ENCODE measurements around the gene GPER1. TPM values are rescaled to one million over a fixed set of nuclear protein-coding genes. Genes with fewer than 3 reads are reported as not detected.
A peak's percentile ranks its signal among the peaks of the same experiment; 100 is the strongest.
"Not testable (repeated sequence)": the region's sequence is repeated elsewhere in the genome, so short reads cannot be mapped to it uniquely, and the experiment has no call there.

Gene GPER1
- total and polyA plus RNA-seq, 2 donors = 0.99 to 3.4 TPM

GRCh38 chr7:1065263-1065584, 22.7 kb upstream of the GPER1 start:
- Histone ChIP-seq H3K27ac (ENCODE audit: low read depth in 1 of 2, low read length in 1 of 2) (no peak overlapping the region), H3K9me3 (ENCODE audit: control insufficient read depth in 2 of 2, insufficient read depth in 1 of 2, low read length in 1 of 2) (no peaks in the 10 kb centered on the region), H3K36me3 (ENCODE audit: control insufficient read depth in 2 of 2, insufficient read depth in 2 of 2, low read length in 1 of 2) (no peaks in the 10 kb centered on the region), H3K4me1 (ENCODE audit: control insufficient read depth in 2 of 2, insufficient read depth in 2 of 2, low read length in 2 of 2) (peaks cover 0 to 33% of the 10 kb centered on the region in 2 donors), H3K27me3 (ENCODE audit: control insufficient read depth in 2 of 2, insufficient read depth in 1 of 2, low read length in 1 of 2) (peaks cover 2 to 44% of the 10 kb centered on the region in 2 donors), H3K4me3 (ENCODE audit: low read length in 2 of 2) (no peak overlapping the region)
- DNase-seq (ENCODE audit: low read depth in 6 of 9, low spot score in 9 of 9) = no peak
- WGBS = 86% methylated on average over 12 of the region's 12 CpGs

DNA sequence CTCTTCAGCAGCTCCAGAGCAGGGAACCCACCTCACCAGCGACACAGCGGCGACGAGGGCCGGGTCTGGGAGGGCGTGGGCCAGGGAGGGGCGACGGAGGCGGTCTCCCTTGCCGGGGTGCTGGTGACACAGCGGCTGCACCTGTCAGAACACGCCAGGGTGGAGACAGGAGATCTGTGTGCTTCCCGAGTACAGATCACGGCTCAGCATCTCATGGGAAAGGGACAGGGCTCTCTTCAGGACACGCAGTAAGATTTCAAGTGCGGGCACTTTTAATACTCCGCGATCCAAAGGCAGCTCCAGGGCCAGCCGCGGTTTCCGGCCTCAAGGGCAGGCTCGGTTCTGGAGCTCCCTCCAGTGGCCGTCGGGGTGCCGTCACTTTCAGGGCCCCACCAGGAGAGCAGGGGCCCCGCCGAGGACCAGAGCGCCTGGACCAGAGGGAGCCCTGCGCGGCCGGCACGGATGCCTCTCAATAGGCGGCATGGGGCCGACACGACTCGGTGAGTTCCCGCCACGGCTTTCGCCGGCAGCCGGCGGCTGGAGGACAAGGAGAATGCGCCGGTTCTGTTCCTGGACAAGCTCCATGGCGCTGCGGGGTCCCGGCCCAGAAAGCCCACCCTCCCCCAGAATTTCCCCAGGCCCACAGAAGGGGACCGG, 22.2 kb upstream of the GPER1 start:
- DNase-seq (ENCODE audit: low read depth in 6 of 9, low spot score in 9 of 9) = peak in 6 of 9 donors; percentile 42 to 83 (median 69)
- no peak overlapping the region for H3K4me3 ChIP-seq (ENCODE audit: low read length in 2 of 2)
- H3K27ac ChIP-seq (ENCODE audit: low read depth in 1 of 2, low read length in 1 of 2) = peak overlapping the region in 1 of 2 donors; percentile 5
- WGBS = 20% methylated on average over 48 of the region's 48 CpGs
- H3K27me3 ChIP-seq (ENCODE audit: control insufficient read depth in 2 of 2, insufficient read depth in 1 of 2, low read length in 1 of 2) = peaks cover 2 to 39% of the 10 kb centered on the region in 2 donors
- peaks cover 0 to 3% of the 10 kb centered on the region in 2 donors for H3K9me3 ChIP-seq (ENCODE audit: control insufficient read depth in 2 of 2, insufficient read depth in 1 of 2, low read length in 1 of 2)
- peaks cover 0 to 29% of the 10 kb centered on the region in 2 donors for H3K4me1 ChIP-seq (ENCODE audit: control insufficient read depth in 2 of 2, insufficient read depth in 2 of 2, low read length in 2 of 2)
- H3K36me3 ChIP-seq (ENCODE audit: control insufficient read depth in 2 of 2, insufficient read depth in 2 of 2, low read length in 1 of 2) = no peaks in the 10 kb centered on the region

- H3K27ac ChIP-seq (ENCODE audit: low read depth in 1 of 2, low read length in 1 of 2) = no peak overlapping the region
- no peak for DNase-seq (ENCODE audit: low read depth in 6 of 9, low spot score in 9 of 9)
- H3K4me1 ChIP-seq (ENCODE audit: control insufficient read depth in 2 of 2, insufficient read depth in 2 of 2, low read length in 2 of 2) = peaks cover 0 to 24% of the 10 kb centered on the region in 2 donors
- H3K4me3 ChIP-seq (ENCODE audit: low read length in 2 of 2) = no peak overlapping the region
- peaks cover 2 to 34% of the 10 kb centered on the region in 2 donors for H3K27me3 ChIP-seq (ENCODE audit: control insufficient read depth in 2 of 2, insufficient read depth in 1 of 2, low read length in 1 of 2)
- 84% methylated on average over 21 of the region's 21 CpGs for WGBS
- H3K9me3 ChIP-seq (ENCODE audit: control insufficient read depth in 2 of 2, insufficient read depth in 1 of 2, low read length in 1 of 2) = peaks cover 0 to 7% of the 10 kb centered on the region in 2 donors
- H3K36me3 ChIP-seq (ENCODE audit: control insufficient read depth in 2 of 2, insufficient read depth in 2 of 2, low read length in 1 of 2) = no peaks in the 10 kb centered on the region
Observed at GRCh38 chr7:1066242-1066588, 21.7 kb upstream of the GPER1 start.

DNA sequence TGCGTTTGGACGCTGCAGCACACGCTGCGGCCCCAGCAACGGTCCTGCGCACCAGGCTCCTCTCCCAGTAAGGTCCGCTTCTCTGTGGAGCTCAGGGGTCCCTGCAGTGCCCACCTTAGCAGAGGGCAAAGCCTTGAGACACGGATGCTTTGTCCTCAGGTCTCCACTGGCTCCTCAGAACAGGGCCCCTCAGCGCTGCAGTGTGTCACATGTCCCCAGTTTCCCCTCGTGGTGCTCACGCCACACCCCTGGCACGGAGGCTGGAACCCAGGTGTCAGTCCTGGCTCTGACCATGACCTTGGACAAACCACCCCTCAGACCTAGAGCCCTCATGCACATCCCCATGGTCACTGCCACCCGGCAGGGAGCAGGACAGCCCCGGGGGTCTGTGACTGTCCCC, 19.9 kb upstream of the GPER1 start:
- 95% methylated on average over 14 of the region's 14 CpGs for WGBS
- Histone ChIP-seq H3K36me3 (ENCODE audit: control insufficient read depth in 2 of 2, insufficient read depth in 2 of 2, low read length in 1 of 2) (no peaks in the 10 kb centered on the region), H3K9me3 (ENCODE audit: control insufficient read depth in 2 of 2, insufficient read depth in 1 of 2, low read length in 1 of 2) (peaks cover 0 to 7% of the 10 kb centered on the region in 2 donors), H3K27ac (ENCODE audit: low read depth in 1 of 2, low read length in 1 of 2) (no peak overlapping the region), H3K4me3 (ENCODE audit: low read length in 2 of 2) (no peak overlapping the region), H3K27me3 (ENCODE audit: control insufficient read depth in 2 of 2, insufficient read depth in 1 of 2, low read length in 1 of 2) (peaks cover 0 to 22% of the 10 kb centered on the region in 2 donors), H3K4me1 (ENCODE audit: control insufficient read depth in 2 of 2, insufficient read depth in 2 of 2, low read length in 2 of 2) (peaks cover 0 to 10% of the 10 kb centered on the region in 2 donors)
- DNase-seq (ENCODE audit: low read depth in 6 of 9, low spot score in 9 of 9) = no peak

GRCh38 chr7:1068619-1069018, 19.3 kb upstream of the GPER1 start:
- peaks cover 0 to 7% of the 10 kb centered on the region in 2 donors for H3K9me3 ChIP-seq (ENCODE audit: control insufficient read depth in 2 of 2, insufficient read depth in 1 of 2, low read length in 1 of 2)
- no peaks in the 10 kb centered on the region for H3K36me3 ChIP-seq (ENCODE audit: control insufficient read depth in 2 of 2, insufficient read depth in 2 of 2, low read length in 1 of 2)
- H3K27ac ChIP-seq (ENCODE audit: low read depth in 1 of 2, low read length in 1 of 2) = no peak overlapping the region
- peaks cover 0 to 10% of the 10 kb centered on the region in 2 donors for H3K4me1 ChIP-seq (ENCODE audit: control insufficient read depth in 2 of 2, insufficient read depth in 2 of 2, low read length in 2 of 2)
- peaks cover 0 to 20% of the 10 kb centered on the region in 2 donors for H3K27me3 ChIP-seq (ENCODE audit: control insufficient read depth in 2 of 2, insufficient read depth in 1 of 2, low read length in 1 of 2)
- WGBS = 95% methylated on average over 11 of the region's 11 CpGs
- DNase-seq (ENCODE audit: low read depth in 6 of 9, low spot score in 9 of 9) = no peak
- H3K4me3 ChIP-seq (ENCODE audit: low read length in 2 of 2) = no peak overlapping the region

DNA sequence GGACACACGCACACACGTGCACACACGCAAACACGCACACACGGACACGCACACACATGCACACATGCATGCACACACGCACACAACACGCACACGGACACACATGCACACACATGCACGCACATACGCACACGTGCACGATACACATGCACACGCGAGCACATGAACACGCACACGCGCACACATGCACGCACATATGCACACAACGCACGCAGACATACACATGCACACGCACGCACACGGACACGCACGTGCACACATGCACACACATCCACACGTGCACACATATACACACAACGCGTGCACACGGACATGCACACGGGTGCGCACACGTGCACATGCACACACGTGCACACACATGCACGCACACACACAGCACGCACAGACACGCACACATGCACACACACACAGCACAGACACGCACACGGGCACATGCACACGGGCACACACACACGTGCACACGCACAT, 17.3 kb upstream of the GPER1 start:
- H3K4me3 ChIP-seq (ENCODE audit: low read length in 2 of 2) = no peak overlapping the region
- H3K27me3 ChIP-seq (ENCODE audit: control insufficient read depth in 2 of 2, insufficient read depth in 1 of 2, low read length in 1 of 2) = peaks cover 0 to 9% of the 10 kb centered on the region in 2 donors
- H3K9me3 ChIP-seq (ENCODE audit: control insufficient read depth in 2 of 2, insufficient read depth in 1 of 2, low read length in 1 of 2) = peaks cover 0 to 7% of the 10 kb centered on the region in 2 donors
- peaks cover 0 to 6% of the 10 kb centered on the region in 2 donors for H3K4me1 ChIP-seq (ENCODE audit: control insufficient read depth in 2 of 2, insufficient read depth in 2 of 2, low read length in 2 of 2)
- DNase-seq (ENCODE audit: low read depth in 6 of 9, low spot score in 9 of 9) = no peak
- 96% methylated on average over 42 of the region's 42 CpGs for WGBS
- H3K36me3 ChIP-seq (ENCODE audit: control insufficient read depth in 2 of 2, insufficient read depth in 2 of 2, low read length in 1 of 2) = no peaks in the 10 kb centered on the region
- no peak overlapping the region for H3K27ac ChIP-seq (ENCODE audit: low read depth in 1 of 2, low read length in 1 of 2)

DNA sequence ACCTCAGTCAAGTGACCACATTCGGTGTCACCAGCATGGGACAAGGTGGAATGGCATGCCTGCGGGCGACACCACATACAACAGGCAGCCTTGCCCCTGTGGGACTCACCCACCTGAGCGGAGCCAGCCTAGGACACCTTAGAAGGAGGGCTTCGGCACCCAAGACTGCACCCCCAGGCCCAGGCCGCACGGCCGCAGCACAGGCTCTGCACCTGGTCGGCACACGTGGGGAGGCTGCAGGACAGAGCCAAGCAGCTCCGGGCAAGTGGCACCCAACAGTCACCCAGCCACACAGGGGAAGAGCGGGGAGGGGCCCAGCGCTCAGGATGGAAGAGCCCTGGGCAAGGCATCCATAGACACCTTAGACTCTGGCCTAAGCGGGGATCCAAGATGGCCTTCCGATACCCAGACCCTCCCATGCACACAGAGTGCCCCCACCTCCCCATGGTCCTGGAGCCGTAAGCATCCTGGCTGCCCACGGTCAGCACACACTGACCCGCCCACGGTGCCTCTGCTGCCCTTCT, 16.1 kb upstream of the GPER1 start:
- Histone ChIP-seq H3K4me1 (ENCODE audit: control insufficient read depth in 2 of 2, insufficient read depth in 2 of 2, low read length in 2 of 2) (no peaks in the 10 kb centered on the region), H3K36me3 (ENCODE audit: control insufficient read depth in 2 of 2, insufficient read depth in 2 of 2, low read length in 1 of 2) (no peaks in the 10 kb centered on the region), H3K9me3 (ENCODE audit: control insufficient read depth in 2 of 2, insufficient read depth in 1 of 2, low read length in 1 of 2) (peaks cover 0 to 7% of the 10 kb centered on the region in 2 donors), H3K4me3 (ENCODE audit: low read length in 2 of 2) (no peak overlapping the region), H3K27ac (ENCODE audit: low read depth in 1 of 2, low read length in 1 of 2) (no peak overlapping the region), H3K27me3 (ENCODE audit: control insufficient read depth in 2 of 2, insufficient read depth in 1 of 2, low read length in 1 of 2) (no peaks in the 10 kb centered on the region)
- DNase-seq (ENCODE audit: low read depth in 6 of 9, low spot score in 9 of 9) = no peak
- 98% methylated on average over 19 of the region's 19 CpGs for WGBS

GRCh38 chr7:1073142-1073977, 14.6 kb upstream of the GPER1 start:
- no peak overlapping the region for H3K27ac ChIP-seq (ENCODE audit: low read depth in 1 of 2, low read length in 1 of 2)
- no peaks in the 10 kb centered on the region for H3K27me3 ChIP-seq (ENCODE audit: control insufficient read depth in 2 of 2, insufficient read depth in 1 of 2, low read length in 1 of 2)
- WGBS = 66% methylated on average over 61 of the region's 61 CpGs
- H3K36me3 ChIP-seq (ENCODE audit: control insufficient read depth in 2 of 2, insufficient read depth in 2 of 2, low read length in 1 of 2) = no peaks in the 10 kb centered on the region
- no peak for DNase-seq (ENCODE audit: low read depth in 6 of 9, low spot score in 9 of 9)
- no peaks in the 10 kb centered on the region for H3K4me1 ChIP-seq (ENCODE audit: control insufficient read depth in 2 of 2, insufficient read depth in 2 of 2, low read length in 2 of 2)
- H3K9me3 ChIP-seq (ENCODE audit: control insufficient read depth in 2 of 2, insufficient read depth in 1 of 2, low read length in 1 of 2) = peaks cover 0 to 7% of the 10 kb centered on the region in 2 donors
- no peak overlapping the region for H3K4me3 ChIP-seq (ENCODE audit: low read length in 2 of 2)

DNA sequence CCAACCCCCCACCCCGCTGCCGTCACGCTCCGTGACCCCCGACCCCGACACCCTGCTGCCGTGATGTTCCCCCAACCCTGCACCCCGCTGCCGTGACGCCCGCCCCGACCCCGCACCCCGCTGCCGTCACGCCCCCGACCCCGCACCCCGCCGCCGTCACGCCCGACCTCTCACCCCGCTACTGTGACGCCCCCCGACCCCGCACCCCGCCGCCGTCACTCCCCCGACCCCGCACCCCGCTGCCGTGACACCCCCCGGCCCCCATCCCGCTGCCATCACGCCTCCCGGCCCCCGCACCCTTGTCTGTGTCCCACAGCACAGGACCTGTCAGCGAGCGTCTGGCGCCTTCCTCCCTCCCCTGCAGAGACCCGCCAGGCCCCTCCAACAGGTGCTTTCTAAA, 13.9 kb upstream of the GPER1 start:
- DNase-seq (ENCODE audit: low read depth in 6 of 9, low spot score in 9 of 9); H3K9me3 ChIP-seq (ENCODE audit: control insufficient read depth in 2 of 2, insufficient read depth in 1 of 2, low read length in 1 of 2); H3K27me3 ChIP-seq (ENCODE audit: control insufficient read depth in 2 of 2, insufficient read depth in 1 of 2, low read length in 1 of 2); H3K27ac ChIP-seq (ENCODE audit: low read depth in 1 of 2, low read length in 1 of 2); H3K4me1 ChIP-seq (ENCODE audit: control insufficient read depth in 2 of 2, insufficient read depth in 2 of 2, low read length in 2 of 2); H3K4me3 ChIP-seq (ENCODE audit: low read length in 2 of 2); H3K36me3 ChIP-seq (ENCODE audit: control insufficient read depth in 2 of 2, insufficient read depth in 2 of 2, low read length in 1 of 2): not testable (repeated sequence)
- 93% methylated on average over 43 of the region's 43 CpGs for WGBS

Data from thymus (tissue), 11 donors.